ENCODE results near the gene COL27A1.

Gene COL27A1

GRCh38 chr9:114343471-114344187 is 188.3 kb downstream of the COL27A1 start:
- DNase-seq (ENCODE audit: low spot score), result no peak

GRCh38 chr9:114344188-114344566 is 188.8 kb downstream of the COL27A1 start:
- DNase-seq (ENCODE audit: low spot score), result no peak

DNA sequence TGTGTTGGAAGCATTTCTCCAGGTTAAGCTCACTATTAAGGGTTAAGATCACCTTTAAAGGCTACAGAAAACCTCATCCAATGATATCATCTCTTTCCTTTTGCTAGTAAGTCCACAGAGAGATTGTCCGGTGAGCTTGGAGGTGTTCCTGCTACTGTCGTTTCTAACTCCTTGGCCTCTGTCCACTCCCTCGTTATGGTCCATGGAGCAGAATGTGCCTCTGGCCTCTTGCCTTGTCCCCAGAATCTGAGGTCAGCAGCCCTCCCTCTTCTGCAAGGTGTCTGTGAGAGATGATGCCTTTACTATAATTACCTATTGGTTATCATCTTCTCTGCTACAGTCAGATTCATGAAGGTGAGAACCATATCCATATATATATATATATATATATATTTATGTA is 189.4 kb downstream of the COL27A1 start:
- DNase-seq (ENCODE audit: low spot score), result no peak

DNA sequence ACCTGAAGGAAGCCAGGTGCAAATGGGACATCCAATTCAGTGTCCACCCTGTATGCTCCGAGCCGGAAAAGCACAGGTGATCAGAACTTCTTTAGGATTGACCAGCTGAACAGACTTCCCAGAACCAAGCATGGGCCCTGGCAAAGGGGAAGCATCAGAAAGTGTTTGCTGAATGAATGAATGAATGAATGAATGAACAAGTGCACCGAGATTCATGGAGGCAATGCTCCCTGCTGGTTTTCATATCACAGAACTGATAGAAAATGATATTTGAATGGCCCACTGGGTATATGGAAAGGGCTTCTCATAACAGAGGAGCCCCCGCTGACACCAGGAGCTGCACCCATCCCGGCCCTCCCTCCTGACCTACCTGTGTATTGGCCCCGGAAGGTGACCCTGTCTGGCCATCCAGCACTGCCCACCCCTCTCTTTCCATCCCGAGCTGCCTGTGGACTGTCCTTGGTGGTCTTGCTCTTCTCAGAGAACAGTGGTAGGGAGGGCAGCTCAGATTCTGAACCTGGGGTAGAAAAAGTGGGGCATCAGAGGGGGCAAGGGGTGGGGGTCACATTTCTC is 190.2 kb downstream of the COL27A1 start:
- no peak for DNase-seq (ENCODE audit: low spot score)

- no peak for DNase-seq (ENCODE audit: low spot score)
Observed at GRCh38 chr9:114346146-114346545, 190.8 kb downstream of the COL27A1 start.

DNA sequence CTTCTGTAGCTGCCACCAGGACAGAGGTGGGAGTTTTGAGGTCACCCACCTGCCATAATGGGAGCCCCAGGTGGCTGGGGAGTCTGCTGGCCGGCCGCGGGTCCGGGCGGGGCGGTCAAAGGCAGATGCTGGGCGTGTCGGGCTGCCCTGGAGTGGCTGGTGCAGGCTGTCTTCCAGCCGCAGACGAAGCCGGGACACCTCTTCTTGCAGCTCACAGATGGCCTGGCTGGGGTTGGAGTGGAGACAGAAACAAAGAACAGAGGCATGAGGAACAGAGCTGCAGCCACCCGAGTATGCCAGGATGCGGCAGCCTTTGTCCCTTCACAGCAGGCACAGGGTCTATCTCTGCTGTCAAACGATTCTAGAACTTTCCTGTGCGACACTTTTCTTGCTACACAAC is 192.3 kb downstream of the COL27A1 start:
- no peak for DNase-seq (ENCODE audit: low spot score)

DNA sequence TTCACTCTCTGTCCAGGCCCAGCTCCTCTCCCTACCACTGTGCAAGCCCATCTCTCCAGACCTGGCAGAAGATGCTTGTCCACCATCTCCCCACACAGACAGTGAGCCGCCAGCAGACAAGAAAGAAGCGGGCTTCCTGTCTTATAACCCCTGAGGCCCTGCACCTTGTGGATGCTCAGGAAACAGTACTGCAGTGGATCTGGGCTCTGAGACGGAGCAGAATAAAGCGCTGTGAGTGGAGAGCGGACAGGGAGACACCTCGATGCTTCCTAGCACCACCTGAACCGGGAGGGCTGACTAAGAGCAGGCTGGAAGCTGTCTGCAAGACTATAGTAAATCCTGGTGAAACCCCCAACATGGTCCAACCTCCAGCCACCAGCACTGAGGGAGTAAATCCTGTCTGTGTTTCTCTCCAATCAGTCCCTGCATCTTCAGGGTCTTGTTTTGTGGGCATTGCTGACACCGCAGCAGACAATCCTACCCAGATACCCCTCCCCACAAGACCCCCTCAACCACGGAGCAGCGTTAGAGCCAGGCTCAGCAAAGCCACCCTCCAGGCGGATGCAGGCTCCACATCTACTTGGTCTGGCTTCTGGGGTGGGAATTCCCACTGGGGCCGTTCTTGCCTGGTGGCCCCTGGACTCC is 193.0 kb downstream of the COL27A1 start:
- no peak for DNase-seq (ENCODE audit: low spot score)

DNA sequence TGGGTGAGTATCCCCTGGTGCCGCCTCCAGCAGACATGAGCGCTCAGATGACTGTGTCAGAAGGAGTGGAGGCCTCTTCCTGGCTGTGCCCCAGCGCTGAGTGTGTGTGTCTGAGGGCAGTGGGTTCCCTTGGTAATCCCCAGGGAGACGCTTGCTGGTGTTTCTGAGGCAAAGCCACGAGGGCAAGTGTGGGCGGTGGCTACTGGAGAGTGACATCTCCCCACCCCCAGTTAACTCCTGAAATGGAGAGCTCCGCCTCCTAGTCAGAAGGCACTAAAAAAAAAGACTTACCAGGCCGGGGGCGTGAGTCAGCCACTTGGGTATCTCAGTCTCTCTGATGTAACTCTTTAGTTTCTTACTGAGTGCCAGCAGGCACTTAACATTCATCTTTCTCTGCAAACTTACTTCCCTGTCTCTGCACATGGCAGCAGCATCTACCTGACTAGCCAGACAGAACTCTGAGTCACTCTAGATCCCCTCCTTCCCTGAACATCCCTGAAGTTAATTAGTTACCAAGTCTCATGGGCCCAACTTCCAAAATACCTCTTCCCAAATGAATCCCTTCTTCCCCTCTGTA is 193.7 kb downstream of the COL27A1 start:
- DNase-seq (ENCODE audit: low spot score), result peak; percentile 95

DNA sequence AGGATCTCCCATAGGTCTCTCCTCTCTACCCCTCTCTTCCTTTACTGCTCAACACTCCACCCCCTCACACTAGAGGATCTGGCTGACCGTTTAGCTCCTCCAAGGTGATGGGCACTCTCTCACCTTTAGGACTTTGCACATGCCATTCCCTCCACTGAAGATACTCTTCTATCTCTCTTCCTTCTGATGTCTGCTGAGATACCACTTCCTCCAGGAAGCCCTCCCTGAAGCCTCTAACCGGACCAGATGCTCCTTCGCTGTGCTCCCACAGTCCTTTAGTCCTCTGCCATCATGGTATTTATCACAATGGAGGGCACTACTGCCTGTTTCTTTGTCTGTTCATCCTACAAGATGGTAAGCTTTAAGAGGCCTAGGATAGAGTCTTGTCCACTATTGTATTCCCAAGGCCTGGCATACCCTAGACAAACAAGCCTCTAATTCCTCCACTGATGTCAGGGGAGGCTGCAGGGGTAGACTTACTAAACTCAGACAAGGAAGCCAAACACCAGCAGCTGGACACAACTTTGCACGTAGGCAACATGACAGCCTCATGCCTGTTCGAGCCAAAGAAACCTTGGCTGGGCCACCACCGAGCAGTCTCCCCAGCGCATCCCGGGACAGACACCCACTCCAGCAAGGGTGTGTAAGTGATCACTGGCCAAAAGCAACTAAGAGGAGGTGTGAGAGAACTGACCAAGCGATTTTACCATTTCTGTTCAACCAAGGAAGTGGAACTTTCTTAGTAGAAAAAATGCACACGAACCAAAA is 194.6 kb downstream of the COL27A1 start:
- no peak for DNase-seq (ENCODE audit: low spot score)

- no peak for DNase-seq (ENCODE audit: low spot score)
Observed at GRCh38 chr9:114350636-114351401, 195.5 kb downstream of the COL27A1 start.

GRCh38 chr9:114351932-114352331 is 196.6 kb downstream of the COL27A1 start:
- DNase-seq (ENCODE audit: low spot score), result no peak

DNA sequence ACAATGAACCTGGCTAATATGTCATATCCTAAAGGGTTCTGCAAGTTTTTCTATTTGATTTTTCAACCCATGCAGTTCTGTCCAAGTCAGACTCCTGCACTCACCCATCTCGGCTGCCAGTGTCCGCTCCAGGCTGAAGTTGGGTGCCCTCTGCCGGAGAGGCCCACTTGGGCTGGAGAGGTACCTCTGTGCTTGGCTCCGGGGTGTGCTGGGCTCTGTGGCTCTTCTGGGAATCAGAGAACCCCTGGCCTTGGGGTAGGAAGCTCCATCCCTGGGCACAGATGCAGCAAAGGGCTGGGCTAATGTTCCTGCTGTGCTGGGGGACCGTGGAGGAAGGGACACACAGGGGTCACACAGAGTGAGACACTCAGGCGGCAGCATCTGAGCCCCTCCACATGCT is 200.5 kb downstream of the COL27A1 start:
- DNase-seq (ENCODE audit: low spot score), result no peak

DNA sequence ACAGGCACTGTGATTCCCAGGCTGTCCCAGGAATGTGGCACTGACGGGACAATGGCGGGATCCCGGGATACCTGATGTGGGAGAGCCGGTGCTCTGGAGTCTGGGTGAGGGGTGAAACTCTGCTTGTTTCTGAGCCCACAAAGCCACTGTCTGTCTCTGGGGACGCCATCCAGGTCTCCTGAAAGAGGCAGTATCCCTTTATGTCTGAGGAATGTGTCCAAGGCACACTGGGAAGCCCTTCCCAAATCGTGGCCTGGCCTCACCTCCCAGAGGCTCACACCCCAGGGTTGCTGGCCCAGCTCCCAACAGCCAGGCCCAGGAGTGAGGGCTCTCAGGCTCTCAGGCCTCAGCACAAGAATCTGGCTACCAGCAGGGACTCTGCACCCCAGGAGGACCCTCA is 201.5 kb downstream of the COL27A1 start:
- DNase-seq (ENCODE audit: low spot score), result no peak

- no peak for DNase-seq (ENCODE audit: low spot score)
Observed at GRCh38 chr9:114357360-114357759, 202.0 kb downstream of the COL27A1 start.

DNA sequence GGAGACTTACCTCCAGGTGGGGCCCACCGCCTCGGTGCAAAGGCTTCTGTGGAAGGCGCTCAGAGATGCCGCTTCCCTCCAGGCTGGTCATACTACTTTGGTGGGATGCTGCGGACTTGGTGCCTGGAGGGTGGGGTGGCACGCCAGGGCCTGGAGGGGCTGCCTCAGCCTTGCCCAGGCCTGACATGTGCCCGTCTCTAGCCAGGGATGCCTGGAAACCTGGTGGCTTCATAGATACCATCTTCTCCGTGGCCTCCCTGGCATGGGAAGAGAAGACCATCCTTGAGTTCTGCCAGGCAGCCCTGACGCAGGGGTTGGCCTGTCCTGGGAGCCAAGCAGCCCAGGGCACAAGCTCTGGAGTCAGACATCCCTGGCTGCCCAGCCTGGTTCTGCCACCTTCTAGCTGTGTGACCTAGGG is 202.6 kb downstream of the COL27A1 start:
- DNase-seq (ENCODE audit: low spot score), result no peak

GRCh38 chr9:114359801-114360200 is 204.5 kb downstream of the COL27A1 start:
- no peak for DNase-seq (ENCODE audit: low spot score)

DNA sequence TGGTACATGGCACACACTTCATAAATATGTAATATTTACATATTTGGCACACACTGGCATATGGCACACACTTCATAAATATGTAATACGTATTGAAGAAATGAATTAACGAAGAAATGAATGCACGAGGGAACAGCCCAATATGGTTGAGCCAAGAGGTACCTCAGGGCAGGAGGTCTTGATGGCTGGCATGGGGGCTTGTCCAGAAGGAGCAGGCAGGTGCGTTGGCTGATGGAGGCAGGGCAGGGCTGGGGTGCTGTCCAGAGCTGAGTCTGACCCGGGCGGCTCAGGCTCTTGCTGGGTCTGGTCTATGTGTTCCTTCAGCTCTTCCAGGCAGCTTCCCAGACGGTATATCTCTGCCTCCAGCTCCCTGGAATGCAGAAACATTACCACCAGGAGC is 206.2 kb downstream of the COL27A1 start:
- no peak for DNase-seq (ENCODE audit: low spot score)
